ENCODE data around the gene TCP10L. TPM values are rescaled to one million over a fixed set of nuclear protein-coding genes. Genes with fewer than 3 reads are reported as not detected.

TCP10L gene
- total and polyA plus RNA-seq, 2 of the 8 experiments (the other 6 are each of a cell fraction or from before 2014, with no cell fraction given): 0.45 to 0.99 TPM

DNA sequence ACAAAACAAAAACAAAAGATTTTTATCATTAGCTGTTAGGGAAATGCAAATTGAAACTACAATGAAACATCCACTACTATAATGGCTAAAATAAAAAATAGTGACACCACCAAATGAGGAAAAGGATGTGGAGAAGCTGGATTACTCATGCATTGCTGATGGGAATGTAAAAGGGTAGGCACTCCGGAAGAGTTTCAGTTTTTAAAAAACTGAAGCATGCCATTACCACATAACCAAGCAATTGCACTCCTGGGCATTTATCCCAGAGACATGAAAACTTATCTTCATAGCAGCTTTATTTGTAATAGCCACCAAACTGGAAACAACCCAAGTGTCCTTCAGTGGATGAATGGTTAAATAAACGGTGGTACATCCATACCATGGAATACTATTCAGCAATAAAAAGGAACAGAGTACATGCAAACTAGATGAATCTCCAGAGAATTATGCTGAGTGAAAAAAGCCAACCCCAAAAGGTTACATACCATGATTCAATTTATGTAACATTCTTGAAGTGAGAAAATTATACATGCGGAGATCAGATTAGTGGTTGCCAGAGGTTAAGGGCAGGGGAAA lies 41.4 kb upstream of the TCP10L start:
- no peak overlapping the region for H3K4me2 ChIP-seq (ENCODE audit: insufficient read depth in 1 of 2, low read depth in 2 of 2, low read length in 2 of 2)
- H3K27ac ChIP-seq (ENCODE audit: low read depth, low read length): no peak overlapping the region
- H3K56ac ChIP-seq (replicated peaks; ENCODE audit: insufficient read length, low read depth, low read length): no peak overlapping the region
- POLR2A ChIA-PET (ENCODE audit: partially characterized antibody): no interaction called here
- no peak overlapping the region for H2BK12ac ChIP-seq (ENCODE audit: low read depth, low read length)
- no peaks in the 10 kb centered on the region for H3K23me2 ChIP-seq (ENCODE audit: low read depth, low read length)
- H2AFZ ChIP-seq (ENCODE audit: low read length): no peak overlapping the region
- H3K14ac ChIP-seq (ENCODE audit: insufficient read length): no peak overlapping the region
- no peak overlapping the region for H4K91ac ChIP-seq (replicated peaks; ENCODE audit: insufficient read length, low read length)
- no peak overlapping the region for H3K9ac ChIP-seq (replicated peaks in 1 of 4; ENCODE audit: extremely low read depth in 1 of 4, low read depth in 3 of 4, low read length in 3 of 4)
- no peaks in the 10 kb centered on the region for H3K79me2 ChIP-seq (ENCODE audit: control insufficient read depth in 1 of 2, insufficient read depth in 2 of 2, low read length in 2 of 2)
- no peak overlapping the region for H2BK15ac ChIP-seq (ENCODE audit: low read length)
- no peaks in the 10 kb centered on the region for H3K27me3 ChIP-seq (replicated peaks in 1 of 4; ENCODE audit: control insufficient read depth in 3 of 4, extremely low read depth in 1 of 4, insufficient read depth in 3 of 4, low read length in 3 of 4)
- H4K20me1 ChIP-seq (replicated peaks in 1 of 2; ENCODE audit: control insufficient read depth in 1 of 2, insufficient read depth in 2 of 2, low read length in 2 of 2): no peaks in the 10 kb centered on the region
- no peak overlapping the region for H2BK120ac ChIP-seq (replicated peaks; ENCODE audit: low read depth, low read length)
- H4K5ac ChIP-seq (ENCODE audit: insufficient read length, low read depth, low read length): no peak overlapping the region
- H3K23ac ChIP-seq (ENCODE audit: insufficient read length): no peak overlapping the region
- no peak overlapping the region for H3K4ac ChIP-seq (replicated peaks; ENCODE audit: insufficient read length, low read depth, low read length)
- no peaks in the 10 kb centered on the region for H3K79me1 ChIP-seq (ENCODE audit: low read depth, low read length)
- H2BK20ac ChIP-seq (ENCODE audit: low read length): no peak overlapping the region
- H3K18ac ChIP-seq (ENCODE audit: extremely low read depth, low read length): no peak overlapping the region
- no peaks in the 10 kb centered on the region for H3K4me1 ChIP-seq (replicated peaks in 1 of 4; ENCODE audit: control insufficient read depth in 3 of 4, insufficient read depth in 4 of 4, low read length in 3 of 4)
- no peak for DNase-seq (ENCODE audit: low read depth in 1 of 2, low spot score in 2 of 2)
- FAIRE-seq: no peak
- WGBS, 2 experiments (ENCODE audit: extremely low coverage in 1 of 2, insufficient coverage in 1 of 2, insufficient read length in 1 of 2, insufficient replicate concordance in 2 of 2, low coverage in 1 of 2, low lambda C conversion rate in 2 of 2, missing lambda C conversion rate in 1 of 2): 88% methylated on average over 3 of the region's 3 CpGs; no CpG with 5 or more reads in 1 of the 2 experiments
- TF ChIP-seq POLR2A (IDR thresholded peaks at IDR 0.05; ENCODE audit: control extremely low read depth in 1 of 2, low read depth in 2 of 2, low read length in 2 of 2): no peak
- TF ChIP-seq ASH2L (IDR thresholded peaks at IDR 0.05; ENCODE audit: low read length): no peak
- no peak for TF ChIP-seq CBX8 (IDR thresholded peaks at IDR 0.05; ENCODE audit: borderline replicate concordance, low read depth, low read length)
- no peak for TF ChIP-seq KDM1A (IDR thresholded peaks at IDR 0.05; ENCODE audit: borderline replicate concordance, low read length)
- no peak for TF ChIP-seq RFX5 (IDR thresholded peaks at IDR 0.05; ENCODE audit: borderline replicate concordance, low read depth, low read length)
- no peak for TF ChIP-seq POU5F1 (IDR thresholded peaks at IDR 0.05; ENCODE audit: low read depth, low read length)
- TF ChIP-seq KDM5A (IDR thresholded peaks at IDR 0.05; ENCODE audit: low read length): no peak
- no peak for TF ChIP-seq POLR2AphosphoS5 (IDR thresholded peaks at IDR 0.05; ENCODE audit: low read depth, low read length)
- TF ChIP-seq ZNF274 (IDR thresholded peaks at IDR 0.05; ENCODE audit: borderline replicate concordance, extremely low read depth, low read length): no peak
- no peak for TF ChIP-seq TCF12 (IDR thresholded peaks at IDR 0.05; ENCODE audit: low read depth, low read length)
- no peak for TF ChIP-seq RAD21 (IDR thresholded peaks at IDR 0.05 in 1 of 2, conservative IDR thresholded peaks at IDR 0.05 in 1 of 2; ENCODE audit: low read depth in 2 of 2, low read length in 2 of 2)
- TF ChIP-seq BACH1 (IDR thresholded peaks at IDR 0.05; ENCODE audit: low read length): no peak
- TF ChIP-seq HDAC2 (IDR thresholded peaks at IDR 0.05; ENCODE audit: borderline replicate concordance in 1 of 2, low read depth in 2 of 2, low read length in 2 of 2): no peak
- no peak for TF ChIP-seq CHD1 (IDR thresholded peaks at IDR 0.05; ENCODE audit: low read depth, low read length)
- TF ChIP-seq GABPA (IDR thresholded peaks at IDR 0.05; ENCODE audit: borderline replicate concordance, insufficient read depth, low read length): no peak
- H4K8ac ChIP-seq (ENCODE audit: extremely low read depth, insufficient read depth, low read length): no peak overlapping the region
- H3K36me3 ChIP-seq (ENCODE audit: control insufficient read depth in 2 of 4, insufficient read depth in 4 of 4, low read length in 3 of 4): no peaks in the 10 kb centered on the region
- no peak overlapping the region for H2BK5ac ChIP-seq (ENCODE audit: low read depth, low read length)
- peaks cover 0 to 3% of the 10 kb centered on the region in 2 experiments; a peak in 2 of 4 replicates for H3K9me3 ChIP-seq (ENCODE audit: insufficient read depth in 2 of 2, low read depth in 1 of 2, low read length in 1 of 2)
- H2AK5ac ChIP-seq (ENCODE audit: low read depth, low read length): no peak overlapping the region
- H3K4me3 ChIP-seq (ENCODE audit: extremely low read depth in 1 of 4, insufficient read depth in 2 of 4, low read depth in 3 of 4, low read length in 4 of 4): no peak overlapping the region
- CTCF ChIA-PET (ENCODE audit: partially characterized antibody): interaction anchor here (1.2 kb wide), 2 partner anchors 15 to 26 kb away, joined by 3 to 5 read pairs; partner anchors contain the start of gene CFAP298

All from H1 (cell line).